ENCODE data around the gene DEK.

GRCh38 chr6:18244251-18244650 lies 20.1 kb downstream of the DEK start:
- TF ChIP-seq CTCF (IDR thresholded peaks at IDR 0.05), result no peak
- TF ChIP-seq EZH2 (IDR thresholded peaks at IDR 0.05; ENCODE audit: borderline replicate concordance, insufficient read depth, low read depth, low read length, poor library complexity, severe bottlenecking), result no peak
